ENCODE data around the gene NBEA.
"Not testable (repeated sequence)": the region's sequence is repeated elsewhere in the genome, so short reads cannot be mapped to it uniquely, and the experiment has no call there.

Gene NBEA

GRCh38 chr13:35599384-35599783 lies 657.3 kb downstream of the NBEA start:
- no peak for DNase-seq

- no peak for DNase-seq
Measured at GRCh38 chr13:35600137-35600536, 658.1 kb downstream of the NBEA start.

DNA sequence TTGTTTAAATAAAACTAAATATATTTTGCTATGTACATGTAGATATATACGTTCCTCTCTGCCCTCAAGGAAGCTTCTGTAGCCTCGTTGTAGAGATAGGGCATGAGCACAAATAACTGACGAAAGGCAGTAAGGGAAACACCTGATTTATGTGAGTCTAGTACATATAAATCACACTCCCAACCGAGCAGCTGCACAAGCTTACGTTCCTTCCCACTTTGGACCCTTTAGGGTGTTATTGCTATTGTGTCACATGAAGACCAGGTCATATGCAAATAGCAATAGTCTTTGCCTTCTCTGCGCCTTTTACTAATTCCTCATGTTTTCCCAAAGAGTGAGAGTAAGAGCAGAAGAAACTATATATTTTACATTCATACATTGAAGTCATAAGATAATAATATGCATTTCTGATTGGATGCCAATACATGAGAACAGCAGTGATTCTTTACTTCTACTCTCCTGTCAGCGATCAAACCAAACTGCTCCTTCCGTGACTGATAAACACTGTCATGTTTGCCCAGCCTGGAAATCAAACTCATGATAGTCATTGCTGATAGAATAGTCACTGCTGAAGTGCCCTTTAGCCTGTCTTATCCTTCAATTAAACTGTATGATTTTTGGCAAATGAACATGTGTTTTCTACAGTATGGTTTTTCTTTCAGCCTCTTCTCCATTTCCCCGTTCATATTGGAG lies 661.7 kb downstream of the NBEA start:
- DNase-seq, result no peak

GRCh38 chr13:35614666-35615065 lies 672.6 kb downstream of the NBEA start:
- DNase-seq, result no peak

DNA sequence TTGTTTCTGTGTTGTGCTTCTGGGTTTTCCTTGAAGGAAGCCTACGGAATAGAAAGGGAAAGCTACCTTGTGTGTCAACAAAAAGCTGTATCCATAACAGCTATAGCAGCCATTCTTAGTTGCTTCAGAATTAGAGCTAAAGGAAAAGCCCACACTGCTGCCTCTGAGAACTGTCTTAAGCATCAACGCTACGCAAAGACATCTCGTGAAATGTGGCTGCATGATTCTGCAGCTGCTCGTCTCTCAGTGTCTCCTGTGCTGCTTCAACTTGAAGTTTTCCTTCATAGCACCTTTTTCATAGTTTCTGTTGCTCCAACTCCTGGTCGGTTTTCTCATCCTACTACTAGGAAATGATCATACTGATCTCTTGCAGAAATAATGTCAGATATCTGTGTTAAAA lies 675.4 kb downstream of the NBEA start:
- DNase-seq, result no peak

GRCh38 chr13:35618565-35619083 lies 676.6 kb downstream of the NBEA start:
- no peak for DNase-seq

DNA sequence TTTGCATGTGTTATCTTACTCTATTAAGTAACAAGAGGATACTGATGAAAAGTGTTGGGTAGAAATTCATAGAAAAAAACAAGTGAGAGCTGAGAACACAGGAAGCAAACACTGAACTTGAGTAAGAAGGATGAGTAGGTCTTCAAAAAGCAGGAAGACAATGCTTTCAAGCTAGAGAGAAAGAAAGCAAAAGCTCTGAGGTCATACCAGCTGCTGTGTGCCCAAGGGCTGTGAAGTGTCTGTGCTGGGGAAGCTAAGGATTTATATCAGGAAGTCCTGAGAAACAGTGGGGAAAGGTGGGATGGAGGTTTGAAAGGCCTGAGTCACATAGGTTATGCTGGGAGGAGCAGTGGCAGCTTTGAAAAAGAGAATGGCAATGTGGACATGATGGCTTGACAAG lies 679.9 kb downstream of the NBEA start:
- no peak for DNase-seq

- no peak for DNase-seq
Measured at GRCh38 chr13:35629026-35629425, 687.0 kb downstream of the NBEA start.

- DNase-seq, result no peak
Measured at GRCh38 chr13:35630551-35631275, 688.6 kb downstream of the NBEA start.

- no peak for DNase-seq
Measured at GRCh38 chr13:35631666-35632065, 689.6 kb downstream of the NBEA start.

- no peak for DNase-seq
Measured at GRCh38 chr13:35643625-35644024, 701.6 kb downstream of the NBEA start.

DNA sequence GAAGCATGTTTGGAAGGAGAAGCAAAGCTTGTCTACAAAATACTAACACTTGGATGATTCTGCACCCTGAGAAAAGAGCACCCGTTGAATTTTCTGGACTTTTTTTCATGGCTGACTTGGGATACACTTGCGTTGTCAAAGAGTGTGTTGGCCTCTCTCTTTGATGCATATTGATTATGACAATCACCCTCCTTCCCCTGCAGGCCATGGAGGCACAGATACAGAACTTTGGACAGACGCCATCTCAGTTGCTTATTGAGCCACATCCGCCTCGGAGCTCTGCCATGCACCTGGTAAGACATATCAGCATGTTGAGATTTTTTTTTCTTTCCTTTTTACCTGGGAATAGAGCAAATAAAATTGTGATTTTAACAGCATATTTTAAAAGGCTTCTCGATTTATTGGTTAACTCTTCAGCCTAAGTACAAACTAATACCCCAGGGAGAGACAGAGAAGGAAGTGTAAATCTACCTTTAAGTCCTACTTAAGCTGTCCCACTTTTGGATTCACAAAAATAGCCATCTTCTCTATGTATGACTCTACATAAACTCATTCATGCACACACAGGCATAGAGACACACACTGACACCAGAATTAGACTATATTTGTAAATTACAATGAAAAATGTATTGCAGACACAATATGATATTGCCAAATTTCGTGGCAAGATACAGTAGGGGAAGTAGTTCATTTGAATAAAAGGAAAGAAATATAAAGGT lies 704.1 kb downstream of the NBEA start:
- DNase-seq, result no peak

GRCh38 chr13:35648201-35648600 lies 706.1 kb downstream of the NBEA start:
- no peak for DNase-seq

DNA sequence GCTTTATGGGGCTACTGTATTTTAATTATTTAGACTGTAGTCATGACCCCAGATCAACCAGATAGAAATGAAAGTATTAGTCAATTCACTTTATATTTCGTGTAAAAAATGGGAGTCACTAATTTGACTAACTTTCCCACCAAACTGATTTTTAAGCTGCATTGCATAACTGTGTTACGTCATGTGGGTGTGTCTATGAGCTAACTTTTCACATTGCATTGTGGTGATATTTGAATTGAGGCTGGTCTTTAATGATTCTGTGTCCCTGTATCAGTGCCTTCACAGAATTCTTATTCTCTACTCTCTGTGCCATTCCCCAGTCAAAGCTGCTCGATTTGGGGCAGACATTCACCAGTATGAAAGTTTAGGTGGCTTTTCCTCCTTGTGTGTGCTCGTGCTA lies 707.1 kb downstream of the NBEA start:
- DNase-seq, result no peak

- no peak for DNase-seq
Measured at GRCh38 chr13:35659796-35660195, 717.7 kb downstream of the NBEA start.

- DNase-seq, result no peak
Measured at GRCh38 chr13:35664747-35665146, 722.7 kb downstream of the NBEA start.

GRCh38 chr13:35669321-35669720 lies 727.3 kb downstream of the NBEA start:
- no peak for DNase-seq

- DNase-seq, result no peak
Measured at GRCh38 chr13:35672611-35673010, 730.5 kb downstream of the NBEA start.

DNA sequence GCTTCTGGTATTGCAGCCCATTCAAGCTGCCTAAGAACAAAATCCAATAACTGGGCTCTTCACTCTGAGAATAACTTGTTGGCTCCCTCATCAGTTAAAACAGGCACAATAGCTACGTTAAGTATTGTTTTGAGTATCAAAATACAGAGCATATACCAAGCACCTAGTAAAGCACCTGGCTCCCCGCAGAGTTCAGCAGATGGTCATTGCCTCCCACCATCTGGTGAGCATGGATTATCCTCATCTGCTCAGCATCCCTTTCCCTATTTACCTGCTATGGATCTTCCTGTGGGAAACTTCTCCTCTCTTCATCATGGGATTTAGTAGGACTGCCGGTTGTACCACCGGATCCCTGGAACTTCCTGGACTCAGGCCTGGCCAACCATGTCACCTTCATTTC lies 733.6 kb downstream of the NBEA start:
- no peak for DNase-seq

GRCh38 chr13:35677863-35678262 lies 735.8 kb downstream of the NBEA start:
- not testable (repeated sequence) for DNase-seq

DNA sequence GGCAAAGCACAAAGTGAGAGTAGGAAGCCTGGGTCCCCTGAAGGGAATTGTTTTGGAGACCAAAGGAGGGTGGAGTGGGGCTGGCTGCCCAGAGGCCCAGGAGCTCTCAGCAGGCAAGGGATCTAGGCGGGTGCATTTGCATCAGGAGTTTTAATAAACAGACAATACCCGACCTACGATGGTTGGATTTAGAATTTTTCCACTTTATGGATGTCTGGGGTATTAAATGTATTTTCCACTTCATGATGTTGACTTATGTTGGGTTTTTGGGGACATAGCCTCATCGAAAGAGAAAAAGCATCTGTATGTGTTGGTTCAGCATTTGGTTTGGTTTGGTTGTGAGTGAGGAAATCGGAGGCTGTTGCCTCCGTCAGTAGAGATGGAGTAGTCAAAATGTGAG lies 739.6 kb downstream of the NBEA start:
- DNase-seq, result no peak

- no peak for DNase-seq
Measured at GRCh38 chr13:35684432-35684831, 742.4 kb downstream of the NBEA start.

- DNase-seq, result no peak
Measured at GRCh38 chr13:35687336-35687735, 745.3 kb downstream of the NBEA start.
